ENCODE data around the gene TBC1D22A. TPM values are rescaled to one million over a fixed set of nuclear protein-coding genes. Genes with fewer than 3 reads are reported as not detected.

The TBC1D22A gene
- total RNA-seq, 2 experiments from 2014 or later: 38.5 to 41.0 TPM

DNA sequence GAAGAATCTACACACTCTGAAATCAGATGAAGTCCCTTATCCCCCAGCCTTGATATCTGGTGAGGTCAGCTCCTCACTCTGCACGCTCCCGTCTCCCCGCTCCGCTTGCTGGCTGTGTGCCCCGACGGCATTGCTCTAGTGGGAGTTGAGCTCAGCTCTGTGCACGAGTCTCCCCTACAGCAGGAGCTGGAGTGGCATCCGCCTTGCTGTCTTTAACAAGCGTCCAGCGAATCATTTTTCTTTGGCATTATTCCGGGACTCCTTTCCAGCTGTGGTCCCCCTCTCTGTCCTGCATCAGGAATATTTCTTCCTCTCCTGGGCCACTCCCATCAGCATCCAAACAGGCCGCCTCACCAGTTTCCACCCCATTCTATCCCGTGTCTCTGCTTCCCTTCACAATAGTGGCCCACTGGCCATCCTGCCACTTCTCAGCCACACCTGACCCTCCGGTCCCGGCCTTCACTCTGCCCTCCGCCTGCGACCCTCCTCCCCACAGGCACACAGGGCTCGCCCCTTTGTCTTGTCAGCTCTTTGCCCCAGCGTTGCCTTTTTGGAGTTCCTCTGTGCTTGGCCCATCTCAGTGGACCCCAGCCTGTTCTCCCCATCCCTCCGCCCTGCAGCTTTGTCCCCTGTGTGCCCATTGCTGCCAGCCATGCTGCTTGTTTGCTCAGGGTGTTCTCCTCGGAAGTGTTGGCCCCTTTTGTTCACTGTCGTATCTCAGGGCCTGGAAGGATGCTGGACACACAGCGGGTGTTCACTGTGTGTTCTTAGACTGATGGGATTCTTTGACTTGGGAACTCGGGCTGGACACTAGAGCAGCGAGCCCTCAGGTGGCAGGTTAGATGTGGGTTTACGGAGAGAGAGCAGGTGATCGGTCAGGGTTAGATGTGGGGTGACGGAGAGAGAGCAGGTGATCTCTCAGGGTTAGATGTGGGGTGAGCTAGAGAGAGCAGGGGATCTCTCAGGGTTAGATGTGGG is 441.8 kb downstream of the TBC1D22A start:
- peak; percentile 8 for DNase-seq
- no peak overlapping the region for H3K27ac Mint-ChIP-seq
- no peak overlapping the region for H3K4me3 Mint-ChIP-seq
- ChIA-PET CTCF (no interaction called here), POLR2A (no interaction called here)
- H3K4me1 Mint-ChIP-seq: no peaks in the 10 kb centered on the region
- H3K9me3 Mint-ChIP-seq: no peaks in the 10 kb centered on the region
- no peaks in the 10 kb centered on the region for H3K27me3 Mint-ChIP-seq
- H3K36me3 Mint-ChIP-seq (ENCODE audit: low read depth): no peaks in the 10 kb centered on the region

DNA sequence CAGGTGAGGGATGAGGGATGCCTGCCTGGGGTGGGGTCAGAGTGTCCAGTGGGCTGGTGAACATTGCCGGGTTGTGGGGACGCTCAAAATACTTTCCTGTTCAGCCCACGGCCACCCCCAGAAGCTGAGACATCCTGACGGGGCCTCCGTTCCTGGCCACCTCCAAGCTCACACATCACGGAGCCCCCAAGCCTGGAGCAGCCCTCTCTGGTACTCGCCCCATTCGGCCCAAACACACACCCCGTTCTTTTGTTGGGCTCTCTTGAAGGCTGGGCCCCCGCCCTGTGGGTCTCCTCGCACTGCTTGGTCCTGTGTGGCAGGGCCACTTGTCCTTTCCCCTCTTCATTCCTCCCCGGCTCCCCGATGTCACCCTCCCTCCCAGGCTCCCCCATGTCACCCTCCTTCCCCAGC is 442.6 kb downstream of the TBC1D22A start:
- Mint-ChIP-seq H3K36me3 (ENCODE audit: low read depth) (no peaks in the 10 kb centered on the region), H3K4me1 (no peaks in the 10 kb centered on the region), H3K27ac (no peak overlapping the region), H3K9me3 (no peaks in the 10 kb centered on the region), H3K27me3 (no peaks in the 10 kb centered on the region), H3K4me3 (no peak overlapping the region)
- ChIA-PET POLR2A (no interaction called here), CTCF (no interaction called here)
- peak; percentile 6 for DNase-seq

DNA sequence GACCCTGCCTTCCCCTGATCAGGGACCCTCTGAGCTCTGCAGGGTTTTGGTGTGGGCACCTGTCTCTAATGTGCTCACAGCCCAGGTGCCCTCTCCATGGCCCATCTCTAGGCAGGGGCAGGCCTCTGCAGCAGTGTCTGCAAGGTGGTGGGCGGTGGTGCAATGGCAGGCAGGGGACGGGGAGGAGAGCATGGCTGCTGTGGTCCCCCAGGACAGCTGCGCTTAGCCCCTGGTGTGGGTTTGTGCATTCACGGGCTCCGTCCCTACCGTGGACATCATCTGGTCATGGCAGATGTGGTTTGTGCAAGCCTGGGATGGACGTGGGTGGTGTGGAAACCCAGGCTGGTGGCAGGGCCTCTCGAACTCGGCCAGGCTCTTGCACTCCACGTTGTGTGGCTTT is 443.1 kb downstream of the TBC1D22A start:
- H3K36me3 Mint-ChIP-seq (ENCODE audit: low read depth): no peaks in the 10 kb centered on the region
- no peak overlapping the region for H3K4me3 Mint-ChIP-seq
- H3K9me3 Mint-ChIP-seq: no peaks in the 10 kb centered on the region
- H3K27me3 Mint-ChIP-seq: no peaks in the 10 kb centered on the region
- POLR2A ChIA-PET: no interaction called here
- CTCF ChIA-PET: no interaction called here
- peak; percentile 12 for DNase-seq
- no peak overlapping the region for H3K27ac Mint-ChIP-seq
- H3K4me1 Mint-ChIP-seq: no peaks in the 10 kb centered on the region

DNA sequence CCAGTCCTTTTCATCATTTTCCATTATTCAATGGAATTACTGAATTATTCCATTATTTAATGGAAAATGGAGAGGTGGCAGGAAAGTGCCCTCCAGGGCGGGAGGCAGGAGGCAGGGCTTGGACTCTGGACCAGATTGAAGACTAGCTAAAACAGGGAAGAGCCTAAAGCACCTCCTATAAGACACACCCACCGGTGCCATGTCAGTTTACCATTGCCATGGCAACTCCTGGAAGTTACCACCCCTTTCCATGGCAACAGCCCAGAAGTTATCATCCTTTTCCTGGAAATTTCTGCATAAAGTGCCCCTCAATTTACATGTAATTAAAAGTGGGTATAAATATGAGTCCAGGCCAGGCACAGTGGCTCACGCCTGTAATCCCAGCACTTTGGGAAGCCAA is 443.7 kb downstream of the TBC1D22A start:
- Mint-ChIP-seq H3K9me3 (no peaks in the 10 kb centered on the region), H3K27ac (no peak overlapping the region), H3K4me3 (no peak overlapping the region), H3K36me3 (ENCODE audit: low read depth) (no peaks in the 10 kb centered on the region), H3K4me1 (no peaks in the 10 kb centered on the region), H3K27me3 (no peaks in the 10 kb centered on the region)
- DNase-seq: no peak
- ChIA-PET POLR2A (no interaction called here), CTCF (no interaction called here)

DNA sequence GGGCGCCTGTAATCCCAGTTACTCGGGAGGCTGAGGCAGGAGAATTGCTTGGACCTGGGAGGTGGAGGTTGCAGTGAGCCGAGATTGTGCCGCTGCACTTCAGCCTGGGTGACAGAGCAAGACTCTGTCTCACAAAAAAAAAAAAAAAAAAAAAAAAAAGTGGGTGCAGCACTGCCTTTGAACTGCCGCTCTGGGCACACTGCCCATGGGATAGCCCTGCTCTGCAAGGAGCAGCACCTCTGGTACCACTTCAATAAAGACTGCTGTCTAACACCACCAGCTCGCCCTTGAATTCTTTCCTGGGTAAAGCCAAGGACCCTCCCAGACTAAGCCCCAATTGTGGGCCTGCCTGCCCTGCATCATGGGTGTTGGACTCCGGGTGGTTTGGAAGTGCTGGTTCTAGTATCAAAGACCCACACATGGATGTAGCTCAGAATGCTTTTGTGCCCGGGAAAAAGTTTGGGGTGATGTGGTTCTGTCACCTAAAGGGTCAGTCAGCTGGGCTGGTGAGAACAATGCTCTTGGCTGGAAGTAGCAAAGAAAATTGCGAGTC is 444.3 kb downstream of the TBC1D22A start:
- Mint-ChIP-seq H3K4me1 (no peaks in the 10 kb centered on the region), H3K4me3 (no peak overlapping the region)
- CTCF ChIA-PET: interaction anchor here (0.7 kb wide), 1 partner anchor 74 kb away, joined by 3 read pairs; no protein-coding TSS in a partner anchor

DNA sequence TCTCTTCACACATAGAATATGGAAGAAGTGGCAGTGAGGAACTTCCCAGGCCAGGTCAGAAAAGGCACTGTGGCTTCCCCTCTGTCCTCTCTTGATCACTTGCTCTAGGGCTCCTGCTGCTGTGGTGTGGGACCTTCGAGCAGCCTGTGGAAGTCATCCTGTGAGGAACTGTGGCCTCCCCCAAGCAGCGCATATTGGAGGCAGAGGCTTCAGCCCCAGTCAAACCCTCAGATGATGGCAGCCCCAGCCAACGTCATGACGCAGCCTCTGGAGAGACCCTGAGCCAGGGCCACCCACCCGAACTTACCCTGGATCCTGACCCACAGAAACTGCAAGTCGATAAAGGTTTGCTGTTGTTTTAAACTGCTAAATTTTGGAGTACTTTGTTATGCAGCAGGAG is 444.9 kb downstream of the TBC1D22A start:
- CTCF ChIA-PET: no interaction called here

More for the DNA sequence above, 444.3 kb downstream of the TBC1D22A start:
- POLR2A ChIA-PET: no interaction called here
- peak; percentile 9 for DNase-seq
- Mint-ChIP-seq H3K27me3 (no peaks in the 10 kb centered on the region), H3K36me3 (ENCODE audit: low read depth) (no peaks in the 10 kb centered on the region), H3K27ac (no peak overlapping the region), H3K9me3 (no peaks in the 10 kb centered on the region)

DNA sequence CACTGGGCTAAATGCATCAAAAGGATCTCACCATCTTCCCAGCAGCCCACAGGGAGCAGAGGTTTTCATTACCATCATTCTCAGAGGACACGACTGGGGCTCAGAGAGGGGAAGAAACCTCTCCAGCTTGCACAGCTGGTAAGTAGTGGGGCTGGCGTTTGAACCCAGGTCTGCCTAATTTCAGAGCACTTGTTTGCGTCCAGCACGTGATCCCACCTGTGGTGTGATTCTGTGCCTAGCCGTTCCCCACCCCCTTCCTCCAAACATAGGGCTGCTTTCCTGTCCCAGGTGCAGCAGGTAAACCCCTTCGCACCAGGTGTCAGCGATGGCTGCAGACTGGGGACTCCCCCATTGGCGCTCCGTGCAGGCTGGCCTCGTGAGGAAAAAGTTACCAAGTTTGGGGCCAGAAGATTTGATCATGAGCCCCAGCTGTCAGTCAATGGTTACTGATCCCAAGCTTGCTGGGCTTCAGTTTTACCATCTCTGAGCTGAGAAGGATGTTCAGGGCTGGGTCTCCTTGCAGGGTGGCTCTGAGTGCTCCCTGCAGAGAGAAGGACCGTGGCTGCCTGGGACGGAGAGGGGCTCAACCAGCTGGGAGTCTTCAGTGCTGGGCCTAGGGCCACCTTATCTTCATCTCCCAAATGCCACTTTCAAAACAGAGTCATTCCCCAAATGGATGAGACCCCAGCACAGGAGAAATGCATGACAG is 445.6 kb downstream of the TBC1D22A start:
- ChIA-PET CTCF (no interaction called here), POLR2A (no interaction called here)
- Mint-ChIP-seq H3K27ac (no peak overlapping the region), H3K4me3 (no peak overlapping the region), H3K36me3 (ENCODE audit: low read depth) (no peaks in the 10 kb centered on the region), H3K9me3 (peaks cover 4% of the 10 kb centered on the region), H3K27me3 (no peaks in the 10 kb centered on the region), H3K4me1 (no peaks in the 10 kb centered on the region)
- DNase-seq: no peak

More for the DNA sequence above, 444.9 kb downstream of the TBC1D22A start:
- Mint-ChIP-seq H3K27ac (no peak overlapping the region), H3K4me3 (no peak overlapping the region), H3K36me3 (ENCODE audit: low read depth) (no peaks in the 10 kb centered on the region), H3K9me3 (no peaks in the 10 kb centered on the region), H3K4me1 (no peaks in the 10 kb centered on the region), H3K27me3 (no peaks in the 10 kb centered on the region)
- DNase-seq: peak; percentile 10
- POLR2A ChIA-PET: no interaction called here

DNA sequence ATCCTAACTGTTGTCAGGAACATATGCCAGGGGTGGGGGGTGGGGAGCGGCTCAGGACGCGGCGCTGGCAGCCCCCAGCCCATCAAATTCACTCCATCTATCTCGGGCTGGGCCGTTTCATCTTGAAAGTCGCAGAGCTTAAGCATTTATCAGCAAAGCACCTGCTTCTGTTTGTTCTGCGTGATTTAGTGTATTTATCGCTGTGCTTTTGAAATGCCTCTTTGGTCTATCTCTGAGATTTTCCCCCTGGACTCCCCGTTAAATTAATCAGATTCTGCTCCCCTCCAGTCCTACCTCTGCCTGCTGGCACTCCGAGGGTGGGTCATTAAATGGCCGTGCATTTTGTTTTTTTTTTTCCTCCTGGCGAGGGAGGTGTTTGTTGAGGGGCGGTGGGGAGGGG is 446.2 kb downstream of the TBC1D22A start:
- Mint-ChIP-seq H3K9me3 (peaks cover 6% of the 10 kb centered on the region), H3K27ac (no peak overlapping the region), H3K36me3 (ENCODE audit: low read depth) (no peaks in the 10 kb centered on the region), H3K4me3 (no peak overlapping the region), H3K4me1 (no peaks in the 10 kb centered on the region), H3K27me3 (no peaks in the 10 kb centered on the region)
- ChIA-PET CTCF (no interaction called here), POLR2A (no interaction called here)
- DNase-seq: no peak

DNA sequence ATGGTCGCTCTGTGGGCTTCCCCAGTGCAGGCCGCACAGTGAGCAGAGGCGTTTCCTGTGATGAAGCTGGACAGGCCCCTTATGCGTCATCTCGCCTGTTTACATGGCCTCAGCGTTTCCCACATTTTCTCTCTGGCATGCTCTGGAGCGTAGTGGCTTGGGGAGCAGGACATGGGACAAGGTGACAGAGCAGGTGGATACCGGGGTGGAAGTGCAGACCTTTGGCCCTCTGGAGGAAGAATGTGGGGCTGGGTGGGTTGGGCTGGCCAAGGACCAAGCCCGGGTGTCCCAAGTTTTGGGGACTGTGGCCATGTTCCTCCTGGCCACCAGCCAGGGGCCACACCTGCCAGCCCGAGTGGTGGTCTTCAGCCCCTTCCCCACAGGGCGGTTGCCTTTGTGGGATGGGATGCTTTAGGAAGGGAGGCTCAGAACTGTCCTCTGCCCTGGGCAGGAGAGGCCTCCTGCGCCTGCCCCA is 446.6 kb downstream of the TBC1D22A start:
- H3K9me3 Mint-ChIP-seq: peaks cover 6% of the 10 kb centered on the region
- ChIA-PET POLR2A (no interaction called here), CTCF (no interaction called here)
- H3K27ac Mint-ChIP-seq: no peak overlapping the region
- no peaks in the 10 kb centered on the region for H3K27me3 Mint-ChIP-seq
- DNase-seq: peak; percentile 5
- no peaks in the 10 kb centered on the region for H3K4me1 Mint-ChIP-seq
- H3K36me3 Mint-ChIP-seq (ENCODE audit: low read depth): no peaks in the 10 kb centered on the region
- no peak overlapping the region for H3K4me3 Mint-ChIP-seq

DNA sequence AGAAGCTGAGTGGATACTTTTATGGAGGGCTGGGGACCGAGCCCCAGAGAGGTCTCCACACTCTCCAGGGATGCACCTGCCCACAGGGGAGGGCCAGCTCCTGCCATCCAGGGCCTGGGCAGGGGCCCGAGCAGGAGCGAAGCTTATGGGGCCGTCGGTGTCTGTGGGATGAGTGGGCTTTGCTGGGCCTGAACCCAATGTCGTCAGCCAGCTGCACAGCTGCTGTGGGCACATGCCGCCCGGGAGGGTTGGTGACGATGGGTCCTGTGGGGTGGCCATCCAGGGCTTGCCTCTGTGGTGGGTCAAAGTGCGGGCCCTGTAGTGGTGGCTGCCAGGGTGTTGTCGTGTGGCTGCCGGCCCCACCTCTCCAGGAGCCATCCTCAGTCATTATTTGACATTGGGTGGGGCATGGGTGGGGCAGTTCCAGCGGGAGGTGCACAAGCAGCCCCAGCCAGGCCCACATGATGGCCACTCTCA is 447.1 kb downstream of the TBC1D22A start:
- Mint-ChIP-seq H3K27me3 (no peaks in the 10 kb centered on the region), H3K36me3 (ENCODE audit: low read depth) (no peaks in the 10 kb centered on the region), H3K9me3 (peaks cover 6% of the 10 kb centered on the region), H3K4me3 (no peak overlapping the region), H3K27ac (no peak overlapping the region), H3K4me1 (no peaks in the 10 kb centered on the region)
- ChIA-PET POLR2A (no interaction called here), CTCF (no interaction called here)
- peak; percentile 9 for DNase-seq

DNA sequence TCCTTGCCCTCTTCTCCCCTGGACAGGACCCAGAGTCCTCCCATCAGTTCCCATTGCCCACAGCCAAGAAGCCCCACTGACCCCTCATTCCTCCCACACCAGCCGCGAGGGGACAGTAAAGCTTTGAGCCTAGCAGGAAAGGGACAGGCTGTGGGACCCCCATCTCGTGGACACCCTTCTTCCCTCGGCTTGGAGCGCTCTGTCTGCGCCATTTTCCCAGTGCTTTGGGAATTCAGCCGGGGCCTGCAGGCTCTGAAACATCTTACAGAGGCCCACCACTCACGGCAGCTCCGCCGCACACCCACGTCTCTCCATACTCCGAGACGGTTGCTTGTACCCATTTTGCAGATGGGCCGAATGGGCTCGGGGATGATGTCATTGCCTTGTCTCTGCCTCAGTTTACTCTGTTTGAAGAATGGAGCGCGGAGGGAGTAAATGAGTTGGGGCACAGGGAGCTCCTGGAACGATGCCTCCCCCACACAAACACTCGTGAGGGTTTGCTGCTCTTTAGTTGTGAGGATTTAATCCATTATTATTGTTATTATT is 447.7 kb downstream of the TBC1D22A start:
- ChIA-PET POLR2A (no interaction called here), CTCF (no interaction called here)
- no peaks in the 10 kb centered on the region for H3K4me1 Mint-ChIP-seq
- no peaks in the 10 kb centered on the region for H3K36me3 Mint-ChIP-seq (ENCODE audit: low read depth)
- H3K4me3 Mint-ChIP-seq: no peak overlapping the region
- peak; percentile 14 for DNase-seq
- H3K27me3 Mint-ChIP-seq: no peaks in the 10 kb centered on the region
- peaks cover 6% of the 10 kb centered on the region for H3K9me3 Mint-ChIP-seq
- no peak overlapping the region for H3K27ac Mint-ChIP-seq

DNA sequence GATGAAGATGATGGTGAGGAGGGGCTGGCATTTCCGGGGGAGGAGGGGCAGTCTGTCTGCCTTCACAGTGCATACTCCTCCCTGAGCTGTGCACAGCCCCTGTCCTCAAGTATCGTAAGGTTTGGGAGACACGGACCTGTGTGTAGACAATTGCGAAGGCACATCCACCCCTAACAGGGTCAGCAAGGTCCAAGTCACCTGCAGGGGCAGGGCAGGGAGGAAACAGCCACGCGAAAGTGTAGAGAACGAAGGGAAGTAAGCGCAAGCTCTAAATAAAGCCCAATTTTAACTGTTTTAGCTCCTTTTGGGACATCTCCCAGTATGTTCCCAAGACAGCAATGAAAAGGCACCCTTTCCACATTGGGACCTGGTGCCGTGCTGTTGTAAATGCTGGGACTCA is 448.2 kb downstream of the TBC1D22A start:
- Mint-ChIP-seq H3K36me3 (ENCODE audit: low read depth) (no peaks in the 10 kb centered on the region), H3K27me3 (no peaks in the 10 kb centered on the region), H3K4me1 (no peaks in the 10 kb centered on the region), H3K4me3 (no peak overlapping the region), H3K27ac (no peak overlapping the region), H3K9me3 (peaks cover 6% of the 10 kb centered on the region)
- POLR2A ChIA-PET: no interaction called here
- peak; percentile 15 for DNase-seq
- CTCF ChIA-PET: no interaction called here

DNA sequence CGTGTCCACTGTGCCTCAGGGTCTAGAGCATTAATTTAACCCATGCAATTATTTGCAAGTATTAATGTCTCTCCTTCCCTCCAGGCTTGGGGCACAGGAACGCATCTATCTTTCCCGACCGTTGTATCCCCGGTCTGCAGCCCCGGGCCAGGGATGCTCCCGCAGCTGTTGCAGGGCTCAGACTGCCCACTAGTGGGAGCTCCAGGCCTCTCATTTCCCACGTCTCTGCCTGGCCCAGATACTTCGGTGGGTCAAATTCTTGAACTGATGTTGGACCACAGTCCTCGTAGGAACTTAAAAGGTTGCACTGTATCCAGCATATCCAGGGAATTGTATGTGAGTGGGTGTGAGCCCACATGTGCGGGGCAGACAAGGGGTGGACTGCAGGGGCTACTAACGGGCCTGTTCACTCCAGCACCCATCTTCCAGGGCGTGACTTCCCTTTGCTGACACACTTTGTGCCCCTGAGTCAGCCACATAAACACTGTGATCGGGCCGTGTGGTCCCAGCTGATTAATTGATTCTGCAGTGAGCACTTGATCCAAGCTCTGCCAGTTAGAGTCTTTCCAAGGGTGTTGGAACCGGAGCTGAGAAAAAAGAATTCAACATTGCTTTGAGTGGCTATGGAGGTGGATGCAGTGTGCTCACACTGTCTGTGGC is 451.3 kb downstream of the TBC1D22A start:
- no peaks in the 10 kb centered on the region for H3K27me3 Mint-ChIP-seq
- H3K4me3 Mint-ChIP-seq: no peak overlapping the region
- ChIA-PET POLR2A (no interaction called here), CTCF (interaction anchor here (0.6 to 1.3 kb wide), 3 partner anchors 18 to 625 kb away, joined by 3 to 4 read pairs (median 3); no protein-coding TSS in a partner anchor)
- DNase-seq: peak; percentile 52
- peaks cover 6% of the 10 kb centered on the region for H3K9me3 Mint-ChIP-seq
- H3K36me3 Mint-ChIP-seq (ENCODE audit: low read depth): no peaks in the 10 kb centered on the region
- H3K4me1 Mint-ChIP-seq: no peaks in the 10 kb centered on the region
- H3K27ac Mint-ChIP-seq: no peak overlapping the region
